ENCODE data around the gene ADAMTS16. TPM values are rescaled to one million over a fixed set of nuclear protein-coding genes. Genes with fewer than 3 reads are reported as not detected.

The ADAMTS16 gene
- total RNA-seq, 3 donors from 2014 or later (not counting 1 experiment from before 2014, with no cell fraction given): not detected

GRCh38 chr5:5304361-5305020 is 164.4 kb downstream of the ADAMTS16 start:
- H3K27me3 Mint-ChIP-seq (ENCODE audit: low read depth in 2 of 2): no peaks in the 10 kb centered on the region
- no peak for TF ChIP-seq CTCF (IDR thresholded peaks at IDR 0.05)
- H3K36me3 ChIP-seq (ENCODE audit: control insufficient read depth, insufficient read depth, low read length): no peaks in the 10 kb centered on the region
- H3K4me3 Mint-ChIP-seq: no peak overlapping the region
- no peaks in the 10 kb centered on the region for H3K4me1 ChIP-seq (ENCODE audit: control insufficient read depth, insufficient read depth, low read length)
- WGBS (ENCODE audit: insufficient coverage): 93% methylated on average over 10 of the region's 10 CpGs
- peaks cover 3% of the 10 kb centered on the region for H3K9me3 ChIP-seq (ENCODE audit: control insufficient read depth, insufficient read depth, low read length)
- H3K9me3 Mint-ChIP-seq: peaks cover 13 to 15% of the 10 kb centered on the region in 2 donors
- no peak for ATAC-seq
- no peaks in the 10 kb centered on the region for H3K36me3 Mint-ChIP-seq
- DNase-seq: no peak
- no peaks in the 10 kb centered on the region for H3K27me3 ChIP-seq (ENCODE audit: control insufficient read depth, insufficient read depth, low read length)
- no peak overlapping the region for H3K27ac Mint-ChIP-seq
- H3K27ac ChIP-seq (ENCODE audit: low read length): no peak overlapping the region
- H3K4me1 Mint-ChIP-seq: no peaks in the 10 kb centered on the region
- intact Hi-C loops (cut with micrococcal nuclease): no loop called here
- H3K4me3 ChIP-seq (ENCODE audit: low read length): no peak overlapping the region

- DNase-seq (no peak), ATAC-seq (no peak)
- H3K9me3 ChIP-seq (ENCODE audit: control insufficient read depth, insufficient read depth, low read length): peaks cover 3% of the 10 kb centered on the region
- intact Hi-C loops (cut with micrococcal nuclease): no loop called here
- 89% methylated on average over 6 of the region's 7 CpGs for WGBS (ENCODE audit: insufficient coverage)
- H3K4me3 ChIP-seq (ENCODE audit: low read length): no peak overlapping the region
- H3K27ac ChIP-seq (ENCODE audit: low read length): no peak overlapping the region
- no peaks in the 10 kb centered on the region for H3K36me3 Mint-ChIP-seq
- no peak overlapping the region for H3K27ac Mint-ChIP-seq
- no peak overlapping the region for H3K4me3 Mint-ChIP-seq
- no peaks in the 10 kb centered on the region for H3K36me3 ChIP-seq (ENCODE audit: control insufficient read depth, insufficient read depth, low read length)
- no peaks in the 10 kb centered on the region for H3K4me1 ChIP-seq (ENCODE audit: control insufficient read depth, insufficient read depth, low read length)
- no peaks in the 10 kb centered on the region for H3K4me1 Mint-ChIP-seq
- no peak for TF ChIP-seq CTCF (IDR thresholded peaks at IDR 0.05)
- peaks cover 8 to 12% of the 10 kb centered on the region in 2 donors for H3K9me3 Mint-ChIP-seq
- no peaks in the 10 kb centered on the region for H3K27me3 ChIP-seq (ENCODE audit: control insufficient read depth, insufficient read depth, low read length)
- no peaks in the 10 kb centered on the region for H3K27me3 Mint-ChIP-seq (ENCODE audit: low read depth in 2 of 2)
These were observed 166.6 kb downstream of the ADAMTS16 start for GRCh38 chr5:5306696-5307095.

- 83% methylated on average over 5 of the region's 5 CpGs for WGBS (ENCODE audit: insufficient coverage)
- H3K9me3 Mint-ChIP-seq: peaks cover 2 to 9% of the 10 kb centered on the region in 2 donors
- TF ChIP-seq CTCF (IDR thresholded peaks at IDR 0.05): no peak
- ATAC-seq (no peak), DNase-seq (no peak)
- Histone ChIP-seq H3K9me3 (ENCODE audit: control insufficient read depth, insufficient read depth, low read length) (peaks cover 3% of the 10 kb centered on the region), H3K27me3 (ENCODE audit: control insufficient read depth, insufficient read depth, low read length) (no peaks in the 10 kb centered on the region), H3K4me3 (ENCODE audit: low read length) (no peak overlapping the region), H3K4me1 (ENCODE audit: control insufficient read depth, insufficient read depth, low read length) (no peaks in the 10 kb centered on the region), H3K27ac (ENCODE audit: low read length) (no peak overlapping the region), H3K36me3 (ENCODE audit: control insufficient read depth, insufficient read depth, low read length) (no peaks in the 10 kb centered on the region)
- no peaks in the 10 kb centered on the region for H3K36me3 Mint-ChIP-seq
- no peak overlapping the region for H3K27ac Mint-ChIP-seq
- intact Hi-C loops (cut with micrococcal nuclease): no loop called here
- no peak overlapping the region for H3K4me3 Mint-ChIP-seq
- H3K27me3 Mint-ChIP-seq (ENCODE audit: low read depth in 2 of 2): no peaks in the 10 kb centered on the region
- no peaks in the 10 kb centered on the region for H3K4me1 Mint-ChIP-seq
These were observed 168.2 kb downstream of the ADAMTS16 start for GRCh38 chr5:5308319-5308718.

GRCh38 chr5:5309645-5310044 is 169.5 kb downstream of the ADAMTS16 start:
- no peak for ATAC-seq
- Histone ChIP-seq H3K27ac (ENCODE audit: low read length) (no peak overlapping the region), H3K4me1 (ENCODE audit: control insufficient read depth, insufficient read depth, low read length) (no peaks in the 10 kb centered on the region), H3K36me3 (ENCODE audit: control insufficient read depth, insufficient read depth, low read length) (no peaks in the 10 kb centered on the region), H3K4me3 (ENCODE audit: low read length) (no peak overlapping the region), H3K9me3 (ENCODE audit: control insufficient read depth, insufficient read depth, low read length) (peaks cover 3% of the 10 kb centered on the region), H3K27me3 (ENCODE audit: control insufficient read depth, insufficient read depth, low read length) (no peaks in the 10 kb centered on the region)
- intact Hi-C loops (cut with micrococcal nuclease): no loop called here
- Mint-ChIP-seq H3K4me3 (no peak overlapping the region), H3K4me1 (no peaks in the 10 kb centered on the region), H3K9me3 (peaks cover 0 to 6% of the 10 kb centered on the region in 2 donors), H3K36me3 (no peaks in the 10 kb centered on the region), H3K27ac (no peak overlapping the region), H3K27me3 (ENCODE audit: low read depth in 2 of 2) (no peaks in the 10 kb centered on the region)
- 84% methylated on average over 5 of the region's 5 CpGs for WGBS (ENCODE audit: insufficient coverage)
- TF ChIP-seq CTCF (IDR thresholded peaks at IDR 0.05): no peak
- no peak for DNase-seq

Data from natural killer cell (primary cell).